GF-D8 (cell line): ENCODE results near the gene ABCC4.
"Not testable (repeated sequence)": the region's sequence is repeated elsewhere in the genome, so short reads cannot be mapped to it uniquely, and the experiment has no call there.

Source experiments
- DNase-seq: peaks from one replicate; lab custom pipeline; 2025; lab: John Stamatoyannopoulos, UW

Gene ABCC4

DNA sequence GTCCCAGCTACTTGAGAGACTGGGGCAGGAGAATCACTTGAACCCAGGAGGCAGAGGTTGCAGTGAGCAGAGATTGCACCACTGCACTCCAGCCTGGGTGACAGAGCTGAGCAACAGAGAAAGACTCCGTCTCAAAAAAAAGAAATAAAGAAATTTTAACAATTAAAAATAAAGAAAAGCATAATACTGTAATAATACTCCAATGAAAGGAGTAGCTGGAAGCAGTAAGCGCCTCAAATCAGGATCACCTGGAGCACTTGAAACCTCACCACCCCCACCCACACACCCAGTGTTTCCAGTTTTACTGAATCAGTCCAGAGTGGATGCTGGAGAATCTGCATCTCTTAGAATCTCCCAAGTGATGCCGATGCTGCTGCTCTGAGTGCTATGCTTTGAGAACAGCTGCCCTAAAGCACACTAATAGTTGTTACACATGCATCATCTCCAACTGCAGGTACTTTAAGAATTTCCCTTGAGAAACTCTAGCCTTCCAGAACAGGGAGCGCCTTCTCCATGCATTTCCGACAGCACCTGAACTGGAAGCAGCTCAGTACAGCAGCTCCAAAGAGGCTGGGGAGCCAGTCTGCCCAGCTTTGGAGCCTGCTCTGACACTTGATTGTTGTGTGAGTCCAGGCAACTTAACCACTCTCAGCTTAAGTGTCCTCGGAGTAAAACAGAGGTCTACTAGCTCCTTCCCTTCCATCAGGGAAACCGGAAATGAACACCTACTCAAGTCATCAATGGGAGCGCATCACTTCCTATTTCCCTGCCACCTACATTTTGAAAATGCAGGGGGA is 2.9 kb downstream of the ABCC4 start:
- no peak for DNase-seq

- DNase-seq: no peak
Measured at GRCh38 chr13:95296326-95296925, 4.8 kb downstream of the ABCC4 start.

DNA sequence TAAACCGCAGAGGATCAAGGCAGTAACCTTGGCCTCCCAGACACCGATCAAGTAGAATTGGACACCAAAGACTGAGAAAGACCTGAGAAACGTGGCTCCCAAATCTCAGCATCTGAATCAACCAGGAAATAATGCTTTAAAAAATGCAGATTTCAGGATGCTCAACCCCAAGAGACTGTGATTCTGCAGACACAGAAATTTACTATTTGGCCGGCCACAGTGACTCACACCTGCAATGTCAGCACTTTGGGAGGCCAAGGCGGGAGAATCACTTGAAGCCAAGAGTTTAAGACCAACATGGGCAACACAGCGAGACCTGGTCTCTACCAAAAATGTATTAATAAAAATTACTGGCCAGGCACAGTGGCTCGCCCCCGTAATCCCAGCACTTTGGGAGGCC is 6.2 kb downstream of the ABCC4 start:
- no peak for DNase-seq

- DNase-seq: no peak
Measured at GRCh38 chr13:95292622-95293021, 8.6 kb downstream of the ABCC4 start.

GRCh38 chr13:95289901-95290300 is 11.3 kb downstream of the ABCC4 start:
- DNase-seq: not testable (repeated sequence)

- DNase-seq: peak; percentile 16
Measured at GRCh38 chr13:95289020-95289444, 12.2 kb downstream of the ABCC4 start.

GRCh38 chr13:95284436-95284835 is 16.8 kb downstream of the ABCC4 start:
- DNase-seq: no peak

DNA sequence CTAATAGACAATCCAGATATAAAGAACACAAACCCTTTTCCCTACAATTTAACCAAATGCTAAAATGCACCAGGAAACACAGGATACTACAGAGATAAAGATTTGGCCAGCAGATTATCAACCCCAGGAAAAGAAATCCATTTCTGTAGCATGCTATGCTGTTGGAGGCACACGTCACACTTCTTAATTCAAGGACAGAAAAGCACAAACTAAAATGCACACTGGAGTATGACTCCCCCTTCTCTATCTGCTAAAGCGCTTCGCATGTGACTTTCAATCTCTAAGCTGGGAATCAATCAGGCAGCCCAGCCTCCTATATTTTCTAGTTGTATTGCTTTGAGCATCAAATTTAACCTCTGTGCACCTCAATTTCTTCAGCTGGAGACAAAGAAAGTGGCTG is 22.2 kb downstream of the ABCC4 start:
- DNase-seq: no peak

- no peak for DNase-seq
Measured at GRCh38 chr13:95276037-95276505, 25.2 kb downstream of the ABCC4 start.

DNA sequence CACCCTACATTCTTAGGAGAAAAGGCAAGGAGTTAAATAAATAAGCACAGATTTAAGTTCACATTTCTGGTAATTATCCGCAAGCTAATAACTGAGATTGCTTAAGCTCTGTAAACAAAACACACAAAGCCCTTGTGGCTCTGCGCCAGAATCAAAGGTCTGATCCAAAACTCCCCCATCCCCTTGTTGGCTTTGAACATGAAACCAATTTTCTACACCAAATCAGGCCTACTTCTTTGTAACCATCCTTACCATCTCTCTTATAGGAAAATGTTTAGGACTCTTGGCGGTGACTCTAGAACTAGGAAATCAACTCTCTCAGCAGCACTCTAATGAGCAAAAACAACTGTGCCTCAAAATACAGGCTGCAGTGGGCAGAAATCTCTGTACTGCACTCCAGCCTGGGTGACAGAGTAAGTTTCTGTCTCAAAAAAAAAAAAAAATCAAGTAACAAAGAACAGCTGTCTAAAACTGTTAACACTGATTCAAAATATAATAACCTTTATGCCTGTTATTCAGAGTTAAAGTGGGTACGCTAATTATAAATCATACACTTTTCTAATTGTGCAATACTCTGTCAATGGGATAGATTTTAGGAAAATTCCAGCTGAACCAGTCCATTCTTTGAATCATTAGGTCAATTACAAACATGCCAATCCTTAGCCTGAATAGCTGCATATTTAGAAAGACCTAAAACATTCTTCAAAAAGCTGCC is 25.8 kb downstream of the ABCC4 start:
- no peak for DNase-seq

GRCh38 chr13:95273592-95274132 is 27.6 kb downstream of the ABCC4 start:
- DNase-seq: peak; percentile 79

GRCh38 chr13:95272076-95272475 is 29.2 kb downstream of the ABCC4 start:
- not testable (repeated sequence) for DNase-seq

- no peak for DNase-seq
Measured at GRCh38 chr13:95269756-95270155, 31.5 kb downstream of the ABCC4 start.

DNA sequence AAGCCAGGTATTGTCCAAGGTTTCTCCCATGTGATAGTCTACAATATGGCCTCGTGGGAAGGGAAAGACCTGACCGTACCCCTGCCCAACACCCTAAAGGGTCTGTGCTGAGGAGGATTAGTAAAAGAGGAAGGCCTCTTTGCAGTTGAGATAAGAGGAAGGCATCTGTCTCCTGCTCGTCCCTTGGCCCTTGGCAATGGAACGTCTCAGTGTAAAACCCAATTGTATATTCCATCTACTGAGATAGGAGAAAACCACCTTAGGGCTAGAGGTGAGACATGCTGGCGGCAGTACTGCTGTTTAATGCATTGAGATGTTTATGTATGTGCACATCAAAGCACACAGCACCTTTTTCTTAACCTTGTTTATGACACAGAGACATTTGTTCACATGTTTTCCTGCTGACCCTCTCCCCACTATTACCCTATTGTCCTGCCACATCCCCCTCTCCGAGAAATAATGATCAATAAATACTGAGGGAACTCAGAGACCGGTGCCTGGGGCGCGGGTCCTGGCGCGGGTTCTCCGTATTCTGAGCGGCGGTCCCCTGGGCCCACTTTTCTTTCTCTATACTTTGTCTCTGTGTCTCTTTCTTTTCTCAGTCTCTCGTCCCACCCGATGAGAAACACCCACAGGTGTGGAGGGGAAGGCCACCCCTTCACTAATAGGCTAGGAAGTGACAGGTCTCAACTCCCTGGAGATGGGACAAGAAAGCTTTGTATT is 32.7 kb downstream of the ABCC4 start:
- not testable (repeated sequence) for DNase-seq

- DNase-seq: no peak
Measured at GRCh38 chr13:95267662-95268342, 33.4 kb downstream of the ABCC4 start.

GRCh38 chr13:95264225-95264624 is 37.0 kb downstream of the ABCC4 start:
- DNase-seq: no peak

DNA sequence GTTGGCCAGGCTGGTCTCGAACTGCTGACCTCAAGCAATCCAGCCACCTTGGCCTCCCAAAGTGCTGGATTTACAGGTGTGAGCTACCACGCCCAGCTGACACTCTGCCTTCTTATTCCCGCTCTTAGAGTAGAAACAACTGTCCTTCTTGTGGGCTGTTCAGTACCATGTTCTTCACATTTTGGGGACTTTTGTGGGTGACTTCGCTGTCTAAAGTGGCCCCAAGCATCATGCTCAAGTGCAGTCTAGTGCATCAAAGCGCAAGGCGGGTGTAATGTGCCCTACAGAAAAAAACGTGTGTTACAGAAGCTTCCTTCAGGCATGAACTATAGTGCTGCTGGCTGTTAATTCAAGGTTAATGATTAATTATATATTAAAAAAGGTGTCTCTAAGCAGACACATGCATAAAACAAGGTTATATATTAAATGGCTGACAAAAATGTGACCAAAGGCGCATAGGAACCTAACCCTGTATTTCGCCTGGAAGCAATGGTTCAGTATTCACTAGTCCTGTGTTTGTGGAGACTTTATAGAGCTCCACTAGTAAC is 38.3 kb downstream of the ABCC4 start:
- DNase-seq: no peak

- no peak for DNase-seq
Measured at GRCh38 chr13:95261956-95262355, 39.3 kb downstream of the ABCC4 start.

GRCh38 chr13:95260031-95260525 is 41.2 kb downstream of the ABCC4 start:
- DNase-seq: no peak

DNA sequence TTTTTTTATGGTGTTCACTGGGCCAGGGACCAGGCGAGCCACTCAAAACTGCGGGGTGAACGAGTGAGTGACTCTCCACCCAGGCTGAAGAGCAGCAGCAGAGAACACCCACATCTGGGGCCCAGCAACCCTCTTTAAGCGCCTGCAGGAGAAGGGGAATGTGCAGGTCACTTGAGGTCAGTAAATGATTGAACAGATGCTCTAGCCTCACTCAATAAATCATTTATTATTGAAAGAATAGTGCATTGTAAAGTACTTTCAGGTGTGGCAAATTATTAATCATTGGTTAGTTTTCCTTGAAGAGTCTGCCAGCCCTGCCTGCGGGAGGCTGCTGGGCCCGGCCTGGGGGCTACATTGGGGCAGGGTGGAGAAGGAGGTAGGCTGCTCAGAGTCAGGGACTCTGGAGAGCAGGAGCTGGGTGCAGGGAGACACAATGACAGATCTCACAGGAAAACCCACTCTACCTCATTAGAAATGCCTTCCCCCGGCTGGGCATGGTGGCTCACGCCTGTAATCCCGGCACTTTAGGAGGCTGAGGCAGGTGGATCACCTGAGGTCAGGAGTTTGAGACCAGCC is 42.5 kb downstream of the ABCC4 start:
- no peak for DNase-seq
